SK-N-SH (cell line): ENCODE data around the gene CCR9.

Source experiments
- CTCF ChIP-seq: fragments of 200-600 bp; sonication (generic); IDR thresholded peaks from 2 replicates; pipeline ENCODE4 v1.6.1; 2017; ENCODE audit warnings: antibody characterized with exemption, mild to moderate bottlenecking, moderate library complexity
- EP300 ChIP-seq, 2 experiments: IDR thresholded peaks; 2 replicates each; pipeline versions ENCODE4 v1.4.0 to v1.6.1; 2012; ENCODE audit warnings: borderline replicate concordance in 1 of 2, low read depth in 1 of 2, low read length in 1 of 2
- FOXJ3 ChIP-seq: sonication (generic); formaldehyde crosslinking; IDR thresholded peaks from 2 replicates; pipeline ENCODE4 v1.5.1; 2020; ENCODE audit warnings: mild to moderate bottlenecking, missing genetic modification reagents
- GABPA ChIP-seq: IDR thresholded peaks from 2 replicates; pipeline ENCODE4 v1.4.0; 2012; ENCODE audit warnings: low read depth, mild to moderate bottlenecking
- JUND ChIP-seq: IDR thresholded peaks from 2 replicates; pipeline ENCODE4 v1.4.0; 2012
- MAX ChIP-seq: IDR thresholded peaks from 2 replicates; pipeline ENCODE4 v1.4.0; 2012; ENCODE audit warnings: low read depth
- POLR2AphosphoS5 ChIP-seq: IDR thresholded peaks from 2 replicates; pipeline ENCODE4 v1.6.1; 2012; ENCODE audit warnings: low read depth, low read length
- RCOR1 ChIP-seq: fragments of 150-350 bp; IDR thresholded peaks from 2 replicates; pipeline ENCODE4 v1.6.1; 2017; ENCODE audit warnings: antibody characterized with exemption, low read length
- RFX5 ChIP-seq: IDR thresholded peaks from 2 replicates; pipeline ENCODE4 v1.6.1; 2012; ENCODE audit warnings: mild to moderate bottlenecking, improper control_type of control experiment, low read length
- SMC3 ChIP-seq: IDR thresholded peaks from 2 replicates; pipeline ENCODE4 v1.6.1; 2012; ENCODE audit warnings: low read depth, low read length, improper control_type of control experiment

GRCh38 chr3:45944830-45945620 is 58.7 kb downstream of the CCR9 start:
- no peak for TF ChIP-seq CTCF
- TF ChIP-seq POLR2AphosphoS5: no peak
- TF ChIP-seq RFX5: no peak
- TF ChIP-seq JUND: no peak
- TF ChIP-seq SMC3: no peak
- no peak for TF ChIP-seq GABPA
- TF ChIP-seq EP300 (IDR thresholded peaks at IDR 0.05; ENCODE audit: borderline replicate concordance in 1 of 2, low read depth in 1 of 2, low read length in 1 of 2): no peak
- TF ChIP-seq MAX: no peak
- TF ChIP-seq RCOR1: no peak
- no peak for TF ChIP-seq FOXJ3 (CRISPR knock-in tag)
